HepG2 (cell line): ENCODE results near the gene OPRL1. TPM values are rescaled to one million over a fixed set of nuclear protein-coding genes. Genes with fewer than 3 reads are reported as not detected.

Experiments used
- CCDC6 ChIP-seq: sonication (generic); formaldehyde crosslinking; IDR thresholded peaks from 2 replicates; pipeline ENCODE4 v1.8.1; 2022; ENCODE audit warnings: mild to moderate bottlenecking, missing genetic modification reagents, moderate library complexity
- ESRRA ChIP-seq: sonication (generic); formaldehyde crosslinking; IDR thresholded peaks from 2 replicates; pipeline ENCODE4 v1.5.1; 2020; ENCODE audit warnings: mild to moderate bottlenecking, low read depth, missing genetic modification reagents
- FOXA3 ChIP-seq: IDR thresholded peaks from 2 replicates; pipeline ENCODE4 v1.6.1; 2016; ENCODE audit warnings: missing genetic modification reagents, missing compliant biosample characterization
- HMG20B ChIP-seq: conservative IDR thresholded peaks from 2 replicates; pipeline ENCODE4 v1.6.1; 2016; ENCODE audit warnings: missing genetic modification reagents, missing compliant biosample characterization
- HMGA1 ChIP-seq: sonication (generic); formaldehyde crosslinking; conservative IDR thresholded peaks from 2 replicates; pipeline ENCODE4 v1.4.0; 2020; ENCODE audit warnings: missing genetic modification reagents
- HNRNPL ChIP-seq: fragments of 200-400 bp; formaldehyde crosslinking; IDR thresholded peaks from 2 replicates; pipeline ENCODE4 v1.6.1; 2017; ENCODE audit warnings: mild to moderate bottlenecking, low read depth, low read length
- IRF1 ChIP-seq: sonication (generic); formaldehyde crosslinking; IDR thresholded peaks from 2 replicates; pipeline ENCODE4 v1.4.0; 2020; ENCODE audit warnings: low read depth, mild to moderate bottlenecking, missing genetic modification reagents
- KDM1A ChIP-seq: IDR thresholded peaks from 2 replicates; pipeline ENCODE4 v1.6.1; 2016; ENCODE audit warnings: missing compliant biosample characterization
- KLF9 ChIP-seq: IDR thresholded peaks from 2 replicates; pipeline ENCODE4 v1.6.1; 2016; ENCODE audit warnings: low read depth
- SAFB2 ChIP-seq: sonication (generic); formaldehyde crosslinking; IDR thresholded peaks from 2 replicates; pipeline ENCODE4 v1.5.1; 2020; ENCODE audit warnings: missing genetic modification reagents, low read depth, mild to moderate bottlenecking, borderline replicate concordance
- SATB2 ChIP-seq: sonication (generic); formaldehyde crosslinking; IDR thresholded peaks from 2 replicates; pipeline ENCODE4 v1.5.0; 2020; ENCODE audit warnings: missing genetic modification reagents
- SKIL ChIP-seq: sonication (generic); formaldehyde crosslinking; IDR thresholded peaks from 2 replicates; pipeline ENCODE4 v1.8.0; 2022; ENCODE audit warnings: missing genetic modification reagents, mild to moderate bottlenecking, moderate library complexity, borderline replicate concordance
- SYNCRIP ChIP-seq: fragments of 200-400 bp; formaldehyde crosslinking; IDR thresholded peaks from 2 replicates; pipeline ENCODE4 v1.6.1; 2018; ENCODE audit warnings: mild to moderate bottlenecking, low read depth, low read length; ENCODE audit not compliant: insufficient read depth
- THAP11 ChIP-seq: IDR thresholded peaks from 2 replicates; pipeline ENCODE4 v1.6.1; 2016; ENCODE audit warnings: missing biosample characterization, missing genetic modification reagents
- ZBTB44 ChIP-seq: sonication (generic); formaldehyde crosslinking; IDR thresholded peaks from 2 replicates; pipeline ENCODE4 v1.4.0; 2020; ENCODE audit warnings: missing genetic modification reagents
- ZFP36 ChIP-seq: fragments of 150-350 bp; IDR thresholded peaks from 2 replicates; pipeline ENCODE4 v1.6.1; 2018; ENCODE audit warnings: borderline replicate concordance, low read length, low read depth; ENCODE audit not compliant: partially characterized antibody
- ZFP36L1 ChIP-seq: sonication (generic); formaldehyde crosslinking; IDR thresholded peaks from 2 replicates; pipeline ENCODE4 v1.8.0; 2022; ENCODE audit warnings: mild to moderate bottlenecking, missing genetic modification reagents, moderate library complexity
- ZIK1 ChIP-seq: sonication (generic); formaldehyde crosslinking; IDR thresholded peaks from 2 replicates; pipeline ENCODE4 v1.5.0; 2020; ENCODE audit warnings: mild to moderate bottlenecking, low read depth, missing genetic modification reagents, borderline replicate concordance
- ZKSCAN1 ChIP-seq: fragments of 150-350 bp; IDR thresholded peaks from 2 replicates; pipeline ENCODE4 v1.6.1; 2014; ENCODE audit warnings: low read length
- ZMYM3 ChIP-seq: sonication (generic); formaldehyde crosslinking; IDR thresholded peaks from 2 replicates; pipeline ENCODE4 v1.5.1; 2020; ENCODE audit warnings: mild to moderate bottlenecking, missing genetic modification reagents
- ZNF24 ChIP-seq: fragments of 450-650 bp; IDR thresholded peaks from 2 replicates; pipeline ENCODE4 v1.6.1; 2017; ENCODE audit warnings: antibody characterized with exemption, mild to moderate bottlenecking
- ZNF44 ChIP-seq: sonication (generic); formaldehyde crosslinking; IDR thresholded peaks from 2 replicates; pipeline ENCODE4 v1.5.1; 2020; ENCODE audit warnings: mild to moderate bottlenecking, missing genetic modification reagents
- ZNF558 ChIP-seq: sonication (generic); formaldehyde crosslinking; IDR thresholded peaks from 2 replicates; pipeline ENCODE4 v1.9.0; 2022; ENCODE audit warnings: mild to moderate bottlenecking, missing genetic modification reagents, borderline replicate concordance
- ZNF790 ChIP-seq: sonication (generic); formaldehyde crosslinking; IDR thresholded peaks from 2 replicates; pipeline ENCODE4 v1.8.0; 2022; ENCODE audit warnings: missing genetic modification reagents, mild to moderate bottlenecking, borderline replicate concordance
- ZSCAN31 ChIP-seq: sonication (generic); formaldehyde crosslinking; IDR thresholded peaks from 2 replicates; pipeline ENCODE4 v1.5.0; 2020; ENCODE audit warnings: low read depth, mild to moderate bottlenecking, missing genetic modification reagents
- polyA plus RNA-seq, 8 experiments: library from polyadenylated mRNA; depleted of rRNA in 3 of 8; stranded (reverse) in 7 of 8; unstranded in 1 of 8; fragments of >200 nt; fragmentation: Illumina TruSeq in 4 of 8; extraction: Trizol in 4 of 8; gene quantifications; 2 replicates each; pipeline versions ENCODE4 v1.2.1 to v1.2.3, GENCODE V29; 2011 to 2016; ENCODE audit warnings: low read depth in 4 of 8, missing spikeins in 1 of 8, mixed read lengths in 1 of 8; ENCODE audit not compliant: insufficient read depth in 1 of 8
- total RNA-seq, 5 experiments: library from RNA; depleted of rRNA; stranded (reverse); fragments of >200 nt; fragmentation: Illumina TruSeq; extraction: Trizol; gene quantifications; 2 replicates each; pipeline ENCODE4 v1.2.3, GENCODE V29; 2016; ENCODE audit warnings: low read depth in 1 of 5

Gene OPRL1
- total and polyA plus RNA-seq, 2 of the 13 experiments (the other 11 are each of a cell fraction or from before 2014, with no cell fraction given), result 0.35 to 0.71 TPM

GRCh38 chr20:64053841-64054661 lies 25.8 kb upstream of the OPRL1 start (continued):
- TF ChIP-seq HMGA1 (CRISPR knock-in tag) (no peak), THAP11 (CRISPR knock-in tag) (peak; percentile 72), ZFP36 (no peak), CCDC6 (CRISPR knock-in tag) (no peak), ZKSCAN1 (no peak), IRF1 (CRISPR knock-in tag) (no peak), ESRRA (CRISPR knock-in tag) (no peak), HMG20B (CRISPR knock-in tag) (peak; percentile 54), ZNF24 (no peak), SATB2 (CRISPR knock-in tag) (peak; percentile 76; the same call in 1 of the 2 replicates), KDM1A (CRISPR knock-in tag) (peak; percentile 73; the same call in 1 of the 2 replicates), HNRNPL (peak; percentile 94), ZBTB44 (CRISPR knock-in tag) (no peak), SKIL (CRISPR knock-in tag) (peak; percentile 50; the same call in 1 of the 2 replicates), SAFB2 (CRISPR knock-in tag) (no peak; the same call in 1 of the 2 replicates), ZNF44 (peak; percentile 9; the same call in 1 of the 2 replicates), ZMYM3 (CRISPR knock-in tag) (peak; percentile 57), KLF9 (CRISPR knock-in tag) (peak; percentile 89; the same call in 1 of the 2 replicates), FOXA3 (CRISPR knock-in tag) (peak; percentile 51), ZFP36L1 (CRISPR knock-in tag) (no peak), SYNCRIP (no peak), ZNF558 (CRISPR knock-in tag) (peak; percentile 53; the same call in 1 of the 2 replicates), ZSCAN31 (CRISPR knock-in tag) (peak; percentile 27; the same call in 1 of the 2 replicates), ZNF790 (CRISPR knock-in tag) (no peak), ZIK1 (CRISPR knock-in tag) (no peak)
